Non-pigmented ciliary epithelial cell (primary cell): ENCODE data around the gene HTRA3.

Experiments
- DNase-seq: peaks from one replicate; pipeline ENCODE4 v3.0.0-alpha.2; 2010; ENCODE audit warnings: low read depth

Gene HTRA3

GRCh38 chr4:8311101-8312068 is 41.8 kb downstream of the HTRA3 start:
- DNase-seq = no peak

GRCh38 chr4:8312069-8312445 is 42.5 kb downstream of the HTRA3 start:
- no peak for DNase-seq

- DNase-seq = no peak
Observed at GRCh38 chr4:8312976-8313375, 43.4 kb downstream of the HTRA3 start.

GRCh38 chr4:8314691-8315255 is 45.2 kb downstream of the HTRA3 start:
- no peak for DNase-seq

GRCh38 chr4:8315435-8316250 is 46.1 kb downstream of the HTRA3 start:
- DNase-seq = peak; percentile 60

- no peak for DNase-seq
Observed at GRCh38 chr4:8316251-8316771, 46.8 kb downstream of the HTRA3 start.

- DNase-seq = no peak
Observed at GRCh38 chr4:8316911-8317351, 47.4 kb downstream of the HTRA3 start.

GRCh38 chr4:8317474-8317873 is 47.9 kb downstream of the HTRA3 start:
- no peak for DNase-seq

- DNase-seq = no peak
Observed at GRCh38 chr4:8318509-8318908, 49.0 kb downstream of the HTRA3 start.

- no peak for DNase-seq
Observed at GRCh38 chr4:8319061-8319460, 49.5 kb downstream of the HTRA3 start.

- no peak for DNase-seq
Observed at GRCh38 chr4:8319731-8320385, 50.3 kb downstream of the HTRA3 start.

GRCh38 chr4:8320386-8320750 is 50.8 kb downstream of the HTRA3 start:
- no peak for DNase-seq

GRCh38 chr4:8321220-8321619 is 51.7 kb downstream of the HTRA3 start:
- DNase-seq = no peak

GRCh38 chr4:8321771-8322170 is 52.2 kb downstream of the HTRA3 start:
- DNase-seq = no peak

GRCh38 chr4:8322794-8323704 is 53.5 kb downstream of the HTRA3 start:
- no peak for DNase-seq

GRCh38 chr4:8323947-8324555 is 54.5 kb downstream of the HTRA3 start:
- no peak for DNase-seq

GRCh38 chr4:8324640-8325239 is 55.2 kb downstream of the HTRA3 start:
- DNase-seq = no peak

- DNase-seq = no peak
Observed at GRCh38 chr4:8325291-8325973, 55.9 kb downstream of the HTRA3 start.

- DNase-seq = no peak
Observed at GRCh38 chr4:8326206-8326605, 56.7 kb downstream of the HTRA3 start.
